T47D (cell line): Measurements from ENCODE around the gene TMPRSS5.

Experiments used
- DNase-seq, 2 experiments: peaks; one replicate each; pipeline versions ENCODE4 v3.0.0 to v3.0.0-alpha.2; 2011 to 2012; ENCODE audit warnings: low read depth in 1 of 2, low spot score in 1 of 2
- JUND ChIP-seq: IDR thresholded peaks from 2 replicates; pipeline ENCODE4 v1.6.1; 2012; ENCODE audit warnings: low read depth
- in situ Hi-C: cut with HindIII; loops from 2 replicates; pipeline ENCODE4 v1.10.0; 2016; ENCODE audit warnings: low sequenced_read_pairs, low pct_unique_long_range_greater_than_20kb

TMPRSS5 gene

GRCh38 chr11:113690619-113691569 is 15.2 kb downstream of the TMPRSS5 start:
- DNase-seq, result no peak
- in situ Hi-C loops, result no loop called here
- TF ChIP-seq JUND, result no peak

- in situ Hi-C loops, result no loop called here
- TF ChIP-seq JUND, result no peak
- DNase-seq, result no peak
Observed at GRCh38 chr11:113689768-113690618, 16.1 kb downstream of the TMPRSS5 start.

GRCh38 chr11:113685654-113686359 is 20.3 kb downstream of the TMPRSS5 start:
- no peak for TF ChIP-seq JUND
- no peak for DNase-seq
- in situ Hi-C loops, result no loop called here

- DNase-seq, result no peak
- TF ChIP-seq JUND, result no peak
- in situ Hi-C loops, result no loop called here
Observed at GRCh38 chr11:113684496-113684895, 21.6 kb downstream of the TMPRSS5 start.

- DNase-seq, result no peak
- in situ Hi-C loops, result no loop called here
- TF ChIP-seq JUND, result no peak
Observed at GRCh38 chr11:113683481-113684046, 22.5 kb downstream of the TMPRSS5 start.

GRCh38 chr11:113681711-113682413 is 24.2 kb downstream of the TMPRSS5 start:
- DNase-seq, result no peak
- in situ Hi-C loops, result no loop called here
- TF ChIP-seq JUND, result no peak

GRCh38 chr11:113681282-113681681 is 24.8 kb downstream of the TMPRSS5 start:
- no peak for TF ChIP-seq JUND
- no peak for DNase-seq
- in situ Hi-C loops, result no loop called here

- DNase-seq, result no peak
- no peak for TF ChIP-seq JUND
- in situ Hi-C loops, result no loop called here
Observed at GRCh38 chr11:113677685-113678084, 28.4 kb downstream of the TMPRSS5 start.

GRCh38 chr11:113675565-113675964 is 30.5 kb downstream of the TMPRSS5 start:
- no peak for TF ChIP-seq JUND
- in situ Hi-C loops, result no loop called here
- DNase-seq, result no peak

- in situ Hi-C loops, result no loop called here
- no peak for DNase-seq
- TF ChIP-seq JUND, result no peak
Observed at GRCh38 chr11:113675003-113675561, 31.0 kb downstream of the TMPRSS5 start.

- in situ Hi-C loops, result no loop called here
- TF ChIP-seq JUND, result no peak
- DNase-seq, result no peak
Observed at GRCh38 chr11:113674397-113674685, 31.8 kb downstream of the TMPRSS5 start.
